GM23338 (cell line): Measurements from ENCODE around the gene APC. TPM values are rescaled to one million over a fixed set of nuclear protein-coding genes. Genes with fewer than 3 reads are reported as not detected.

Experiments used
- ATAC-seq: fragments of 200-7000 bp; cut with Tn5 transposase; 3 replicates; pipeline ENCODE4 v1.9.1; 2020
- DNase-seq: peaks from one replicate; pipeline ENCODE4 v3.0.0-alpha.2; 2015; ENCODE audit warnings: low spot score
- H2AFZ ChIP-seq: fragments of 200-600 bp; sonication (generic); 2 replicates; pipeline ENCODE4 v1.8.0; 2016; ENCODE audit warnings: antibody characterized with exemption, mild to moderate bottlenecking, moderate library complexity
- H3F3A ChIP-seq: fragments of 200-600 bp; sonication (generic); replicated peaks from 2 replicates; pipeline ENCODE4 v1.8.0; 2017; ENCODE audit warnings: antibody characterized with exemption, mixed run types, low read depth
- H3K27ac ChIP-seq: fragments of 200-600 bp; sonication (generic); 2 replicates; pipeline ENCODE4 v1.6.1; 2016; ENCODE audit warnings: low read depth
- H3K27me3 ChIP-seq: fragments of 200-600 bp; sonication (generic); 2 replicates; pipeline ENCODE4 v1.8.0; 2016; ENCODE audit warnings: mild to moderate bottlenecking, mixed run types, moderate library complexity; ENCODE audit not compliant: insufficient read depth
- H3K36me3 ChIP-seq: fragments of 200-600 bp; sonication (generic); 2 replicates; pipeline ENCODE4 v1.8.0; 2016; ENCODE audit warnings: mild to moderate bottlenecking; ENCODE audit not compliant: insufficient read depth
- H3K4me1 ChIP-seq: fragments of 200-600 bp; sonication (generic); 2 replicates; pipeline ENCODE4 v1.8.0; 2016; ENCODE audit warnings: mild to moderate bottlenecking, moderate library complexity; ENCODE audit not compliant: insufficient read depth
- H3K4me2 ChIP-seq: fragments of 200-600 bp; sonication (generic); 2 replicates; pipeline ENCODE4 v1.7.1; 2017; ENCODE audit warnings: mixed run types
- H3K4me3 ChIP-seq: fragments of 200-600 bp; sonication (generic); 2 replicates; pipeline ENCODE4 v1.6.1; 2016; ENCODE audit warnings: mixed run types
- H3K79me2 ChIP-seq: fragments of 200-600 bp; sonication (generic); replicated peaks from 2 replicates; pipeline ENCODE4 v1.8.0; 2017; ENCODE audit warnings: mild to moderate bottlenecking; ENCODE audit not compliant: insufficient read depth
- H3K9me2 ChIP-seq: fragments of 200-600 bp; sonication (generic); 2 replicates; pipeline ENCODE4 v1.8.0; 2017; ENCODE audit not compliant: insufficient read depth
- H4K20me1 ChIP-seq: fragments of 200-600 bp; sonication (generic); replicated peaks from 2 replicates; pipeline ENCODE4 v1.8.0; 2017; ENCODE audit warnings: mild to moderate bottlenecking; ENCODE audit not compliant: insufficient read depth
- H3K27ac Mint-ChIP-seq: 2 replicates; pipeline ENCODE4 v1.8.0; 2020; ENCODE audit warnings: inconsistent platforms, mild to moderate bottlenecking, moderate library complexity, mixed read lengths
- H3K27me3 Mint-ChIP-seq: 3 replicates; pipeline ENCODE4 v1.8.0; 2022; ENCODE audit warnings: low read depth, mild to moderate bottlenecking, moderate library complexity, mixed read lengths, inconsistent platforms; ENCODE audit not compliant: insufficient read depth, poor library complexity
- H3K36me3 Mint-ChIP-seq: 3 replicates; pipeline ENCODE4 v1.8.0; 2021; ENCODE audit warnings: low read depth, mild to moderate bottlenecking, inconsistent platforms, moderate library complexity, mixed read lengths
- H3K4me1 Mint-ChIP-seq: 3 replicates; pipeline ENCODE4 v1.8.0; 2020; ENCODE audit warnings: mild to moderate bottlenecking, inconsistent platforms, mixed read lengths
- H3K4me3 Mint-ChIP-seq: 3 replicates; pipeline ENCODE4 v1.8.0; 2021; ENCODE audit warnings: moderate library complexity, mild to moderate bottlenecking, inconsistent platforms, mixed read lengths
- H3K9me3 Mint-ChIP-seq: 3 replicates; pipeline ENCODE4 v1.8.0; 2020; ENCODE audit warnings: moderate library complexity, mild to moderate bottlenecking, inconsistent platforms, mixed read lengths
- CREB1 ChIP-seq: fragments of 250-450 bp; sonication (Bioruptor Pico); IDR thresholded peaks from 2 replicates; pipeline ENCODE4 v1.5.0; 2020; ENCODE audit warnings: low read depth, mild to moderate bottlenecking, moderate library complexity
- EZH2 ChIP-seq: fragments of 200-600 bp; sonication (generic); IDR thresholded peaks from one replicate; pipeline ENCODE4 v1.8.0; 2017; ENCODE audit warnings: antibody characterized with exemption, mild to moderate bottlenecking, low read depth; ENCODE audit not compliant: unreplicated experiment
- POLR2AphosphoS5 ChIP-seq: IDR thresholded peaks from 2 replicates; pipeline ENCODE4 v1.6.1; 2016; ENCODE audit warnings: antibody characterized with exemption, low read depth
- ZNF114 ChIP-seq: fragments of 250-450 bp; sonication (Bioruptor Pico); IDR thresholded peaks from 2 replicates; pipeline ENCODE4 v1.5.0; 2020; ENCODE audit warnings: mild to moderate bottlenecking, moderate library complexity
- ZNF331 ChIP-seq: fragments of 250-450 bp; sonication (Bioruptor Pico); IDR thresholded peaks from 2 replicates; pipeline ENCODE4 v1.5.0; 2020; ENCODE audit warnings: low read depth, mild to moderate bottlenecking, moderate library complexity
- polyA plus RNA-seq: library from polyadenylated mRNA; unstranded; fragments of >200 nt; fragmentation: Nextera tagmentation; extraction: Ambion mirVana; gene quantifications from 2 replicates; pipeline ENCODE4 v1.2.1, GENCODE V29; 2016
- total RNA-seq: library from RNA; depleted of rRNA; stranded (reverse); fragments of >200 nt; shearing (Covaris generic); gene quantifications from 2 replicates; pipeline ENCODE4 v1.2.3, GENCODE V29; 2014
- TF ChIP-seq, protein P1 (sequence below), 2 experiments: fragments of 200-600 bp in 1 of 2; sonication (generic) in 1 of 2; conservative IDR thresholded peaks; 2 replicates each; pipeline versions ENCODE4 v1.5.1 to v1.6.1; 2016 to 2017; ENCODE audit warnings: antibody characterized with exemption in 2 of 2, low read depth in 2 of 2, mild to moderate bottlenecking in 2 of 2, moderate library complexity in 1 of 2
- TF ChIP-seq, protein P2 (sequence below): IDR thresholded peaks from 2 replicates; pipeline ENCODE4 v1.6.1; 2016; ENCODE audit warnings: antibody characterized with exemption
- TF ChIP-seq, protein P3 (sequence below): IDR thresholded peaks from one replicate; pipeline ENCODE4 v1.6.1; 2018; ENCODE audit warnings: antibody characterized with exemption; ENCODE audit not compliant: unreplicated experiment
- TF ChIP-seq, protein P4 (sequence below): fragments of 250-450 bp; sonication (Bioruptor Pico); IDR thresholded peaks from 2 replicates; pipeline ENCODE4 v1.5.0; 2020; ENCODE audit warnings: mild to moderate bottlenecking, moderate library complexity

The APC gene
- total and polyA plus RNA-seq, 2 experiments from 2014 or later: 42.4 to 62.9 TPM

DNA sequence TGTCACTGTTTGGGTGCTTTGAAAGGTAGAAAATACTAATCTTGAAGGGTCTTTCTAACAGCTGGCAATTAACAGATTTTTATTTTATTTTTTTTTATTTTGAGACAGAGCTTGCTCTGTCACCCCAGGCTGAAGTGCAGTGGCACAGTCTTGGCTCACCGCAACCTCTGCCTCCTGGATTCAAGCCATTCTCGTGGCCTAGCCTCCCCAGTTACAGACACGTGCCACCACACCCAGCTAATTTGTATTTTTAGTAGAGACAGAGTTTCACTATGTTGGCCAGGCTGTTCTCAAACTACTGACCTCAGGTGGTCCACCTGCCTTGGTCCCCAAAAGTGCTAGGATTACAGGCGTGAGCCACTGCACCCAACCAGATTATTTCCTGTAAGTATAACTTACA lies 12.8 kb upstream of the APC start:
- no peak overlapping the region for H3K4me3 ChIP-seq
- peaks cover 4% of the 10 kb centered on the region for H3K27me3 Mint-ChIP-seq
- no peak for ATAC-seq
- H3K4me1 Mint-ChIP-seq: peaks cover 15% of the 10 kb centered on the region; the same call in 2 of the 3 replicates
- no peaks in the 10 kb centered on the region for H3F3A ChIP-seq
- peaks cover 2% of the 10 kb centered on the region; the same call in 1 of the 3 replicates for H3K9me3 Mint-ChIP-seq
- H3K27me3 ChIP-seq: no peaks in the 10 kb centered on the region
- no peaks in the 10 kb centered on the region for H3K36me3 Mint-ChIP-seq
- H3K27ac Mint-ChIP-seq: no peak overlapping the region
- H3K9me2 ChIP-seq: no peaks in the 10 kb centered on the region
- no peaks in the 10 kb centered on the region for H3K4me1 ChIP-seq
- H3K27ac ChIP-seq: no peak overlapping the region
- H2AFZ ChIP-seq: no peak overlapping the region
- H3K36me3 ChIP-seq: no peaks in the 10 kb centered on the region
- TF ChIP-seq ZNF114 (CRISPR knock-in tag) (no peak), EZH2 (no peak), ZNF331 (CRISPR knock-in tag) (no peak), POLR2AphosphoS5 (no peak), CREB1 (CRISPR knock-in tag) (no peak)
- TF ChIP-seq, protein P1, sequence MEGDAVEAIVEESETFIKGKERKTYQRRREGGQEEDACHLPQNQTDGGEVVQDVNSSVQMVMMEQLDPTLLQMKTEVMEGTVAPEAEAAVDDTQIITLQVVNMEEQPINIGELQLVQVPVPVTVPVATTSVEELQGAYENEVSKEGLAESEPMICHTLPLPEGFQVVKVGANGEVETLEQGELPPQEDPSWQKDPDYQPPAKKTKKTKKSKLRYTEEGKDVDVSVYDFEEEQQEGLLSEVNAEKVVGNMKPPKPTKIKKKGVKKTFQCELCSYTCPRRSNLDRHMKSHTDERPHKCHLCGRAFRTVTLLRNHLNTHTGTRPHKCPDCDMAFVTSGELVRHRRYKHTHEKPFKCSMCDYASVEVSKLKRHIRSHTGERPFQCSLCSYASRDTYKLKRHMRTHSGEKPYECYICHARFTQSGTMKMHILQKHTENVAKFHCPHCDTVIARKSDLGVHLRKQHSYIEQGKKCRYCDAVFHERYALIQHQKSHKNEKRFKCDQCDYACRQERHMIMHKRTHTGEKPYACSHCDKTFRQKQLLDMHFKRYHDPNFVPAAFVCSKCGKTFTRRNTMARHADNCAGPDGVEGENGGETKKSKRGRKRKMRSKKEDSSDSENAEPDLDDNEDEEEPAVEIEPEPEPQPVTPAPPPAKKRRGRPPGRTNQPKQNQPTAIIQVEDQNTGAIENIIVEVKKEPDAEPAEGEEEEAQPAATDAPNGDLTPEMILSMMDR (conservative IDR thresholded peaks at IDR 0.05; ENCODE audit: low read depth in 2 of 2): no peak
- TF ChIP-seq, protein P2, sequence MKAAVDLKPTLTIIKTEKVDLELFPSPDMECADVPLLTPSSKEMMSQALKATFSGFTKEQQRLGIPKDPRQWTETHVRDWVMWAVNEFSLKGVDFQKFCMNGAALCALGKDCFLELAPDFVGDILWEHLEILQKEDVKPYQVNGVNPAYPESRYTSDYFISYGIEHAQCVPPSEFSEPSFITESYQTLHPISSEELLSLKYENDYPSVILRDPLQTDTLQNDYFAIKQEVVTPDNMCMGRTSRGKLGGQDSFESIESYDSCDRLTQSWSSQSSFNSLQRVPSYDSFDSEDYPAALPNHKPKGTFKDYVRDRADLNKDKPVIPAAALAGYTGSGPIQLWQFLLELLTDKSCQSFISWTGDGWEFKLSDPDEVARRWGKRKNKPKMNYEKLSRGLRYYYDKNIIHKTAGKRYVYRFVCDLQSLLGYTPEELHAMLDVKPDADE: no peak
- TF ChIP-seq, protein P3, sequence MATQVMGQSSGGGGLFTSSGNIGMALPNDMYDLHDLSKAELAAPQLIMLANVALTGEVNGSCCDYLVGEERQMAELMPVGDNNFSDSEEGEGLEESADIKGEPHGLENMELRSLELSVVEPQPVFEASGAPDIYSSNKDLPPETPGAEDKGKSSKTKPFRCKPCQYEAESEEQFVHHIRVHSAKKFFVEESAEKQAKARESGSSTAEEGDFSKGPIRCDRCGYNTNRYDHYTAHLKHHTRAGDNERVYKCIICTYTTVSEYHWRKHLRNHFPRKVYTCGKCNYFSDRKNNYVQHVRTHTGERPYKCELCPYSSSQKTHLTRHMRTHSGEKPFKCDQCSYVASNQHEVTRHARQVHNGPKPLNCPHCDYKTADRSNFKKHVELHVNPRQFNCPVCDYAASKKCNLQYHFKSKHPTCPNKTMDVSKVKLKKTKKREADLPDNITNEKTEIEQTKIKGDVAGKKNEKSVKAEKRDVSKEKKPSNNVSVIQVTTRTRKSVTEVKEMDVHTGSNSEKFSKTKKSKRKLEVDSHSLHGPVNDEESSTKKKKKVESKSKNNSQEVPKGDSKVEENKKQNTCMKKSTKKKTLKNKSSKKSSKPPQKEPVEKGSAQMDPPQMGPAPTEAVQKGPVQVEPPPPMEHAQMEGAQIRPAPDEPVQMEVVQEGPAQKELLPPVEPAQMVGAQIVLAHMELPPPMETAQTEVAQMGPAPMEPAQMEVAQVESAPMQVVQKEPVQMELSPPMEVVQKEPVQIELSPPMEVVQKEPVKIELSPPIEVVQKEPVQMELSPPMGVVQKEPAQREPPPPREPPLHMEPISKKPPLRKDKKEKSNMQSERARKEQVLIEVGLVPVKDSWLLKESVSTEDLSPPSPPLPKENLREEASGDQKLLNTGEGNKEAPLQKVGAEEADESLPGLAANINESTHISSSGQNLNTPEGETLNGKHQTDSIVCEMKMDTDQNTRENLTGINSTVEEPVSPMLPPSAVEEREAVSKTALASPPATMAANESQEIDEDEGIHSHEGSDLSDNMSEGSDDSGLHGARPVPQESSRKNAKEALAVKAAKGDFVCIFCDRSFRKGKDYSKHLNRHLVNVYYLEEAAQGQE: no peak
- peaks cover 100% of the 10 kb centered on the region for H3K79me2 ChIP-seq
- no peak overlapping the region for H3K4me3 Mint-ChIP-seq
- DNase-seq: no peak
- peaks cover 5% of the 10 kb centered on the region; the same call in 1 of the 2 replicates for H4K20me1 ChIP-seq
- no peak overlapping the region for H3K4me2 ChIP-seq

DNA sequence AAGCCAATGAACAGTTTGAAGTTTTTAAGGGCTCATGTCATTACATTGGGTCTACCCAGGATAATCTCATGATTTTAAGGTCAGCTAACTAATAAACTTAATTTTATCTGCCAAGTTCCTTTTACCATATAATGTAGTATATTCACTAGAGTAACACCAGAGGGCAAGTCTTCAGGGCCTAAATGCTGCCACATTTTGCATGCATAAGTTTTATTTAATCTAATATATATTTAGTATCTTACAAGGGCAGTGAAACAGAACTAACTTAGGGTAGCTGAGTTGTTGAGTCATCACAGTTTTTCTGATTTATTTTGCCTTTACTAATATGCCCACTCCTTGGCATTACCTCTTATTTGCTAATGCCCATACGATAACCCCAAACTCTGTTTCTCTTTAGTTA lies 8.1 kb upstream of the APC start:
- Histone ChIP-seq H3K4me2 (no peak overlapping the region), H3K4me1 (peaks cover 7% of the 10 kb centered on the region; the same call in 1 of the 2 replicates), H3K27me3 (no peaks in the 10 kb centered on the region), H3K36me3 (no peaks in the 10 kb centered on the region), H3K9me2 (no peaks in the 10 kb centered on the region), H3K4me3 (no peak overlapping the region), H3F3A (no peaks in the 10 kb centered on the region), H2AFZ (no peak overlapping the region), H3K79me2 (peaks cover 95% of the 10 kb centered on the region), H3K27ac (no peak overlapping the region), H4K20me1 (no peaks in the 10 kb centered on the region)
- no peaks in the 10 kb centered on the region for H3K36me3 Mint-ChIP-seq
- peaks cover under 1% of the 10 kb centered on the region for H3K27me3 Mint-ChIP-seq
- no peak for DNase-seq
- H3K4me1 Mint-ChIP-seq: peaks cover 9% of the 10 kb centered on the region; the same call in 1 of the 3 replicates
- H3K4me3 Mint-ChIP-seq: no peak overlapping the region
- H3K27ac Mint-ChIP-seq: no peak overlapping the region
- ATAC-seq: no peak
- H3K9me3 Mint-ChIP-seq: peaks cover 2% of the 10 kb centered on the region; the same call in 1 of the 3 replicates
- TF ChIP-seq CREB1 (CRISPR knock-in tag) (no peak), EZH2 (no peak), ZNF331 (CRISPR knock-in tag) (no peak)
- TF ChIP-seq, protein P4, sequence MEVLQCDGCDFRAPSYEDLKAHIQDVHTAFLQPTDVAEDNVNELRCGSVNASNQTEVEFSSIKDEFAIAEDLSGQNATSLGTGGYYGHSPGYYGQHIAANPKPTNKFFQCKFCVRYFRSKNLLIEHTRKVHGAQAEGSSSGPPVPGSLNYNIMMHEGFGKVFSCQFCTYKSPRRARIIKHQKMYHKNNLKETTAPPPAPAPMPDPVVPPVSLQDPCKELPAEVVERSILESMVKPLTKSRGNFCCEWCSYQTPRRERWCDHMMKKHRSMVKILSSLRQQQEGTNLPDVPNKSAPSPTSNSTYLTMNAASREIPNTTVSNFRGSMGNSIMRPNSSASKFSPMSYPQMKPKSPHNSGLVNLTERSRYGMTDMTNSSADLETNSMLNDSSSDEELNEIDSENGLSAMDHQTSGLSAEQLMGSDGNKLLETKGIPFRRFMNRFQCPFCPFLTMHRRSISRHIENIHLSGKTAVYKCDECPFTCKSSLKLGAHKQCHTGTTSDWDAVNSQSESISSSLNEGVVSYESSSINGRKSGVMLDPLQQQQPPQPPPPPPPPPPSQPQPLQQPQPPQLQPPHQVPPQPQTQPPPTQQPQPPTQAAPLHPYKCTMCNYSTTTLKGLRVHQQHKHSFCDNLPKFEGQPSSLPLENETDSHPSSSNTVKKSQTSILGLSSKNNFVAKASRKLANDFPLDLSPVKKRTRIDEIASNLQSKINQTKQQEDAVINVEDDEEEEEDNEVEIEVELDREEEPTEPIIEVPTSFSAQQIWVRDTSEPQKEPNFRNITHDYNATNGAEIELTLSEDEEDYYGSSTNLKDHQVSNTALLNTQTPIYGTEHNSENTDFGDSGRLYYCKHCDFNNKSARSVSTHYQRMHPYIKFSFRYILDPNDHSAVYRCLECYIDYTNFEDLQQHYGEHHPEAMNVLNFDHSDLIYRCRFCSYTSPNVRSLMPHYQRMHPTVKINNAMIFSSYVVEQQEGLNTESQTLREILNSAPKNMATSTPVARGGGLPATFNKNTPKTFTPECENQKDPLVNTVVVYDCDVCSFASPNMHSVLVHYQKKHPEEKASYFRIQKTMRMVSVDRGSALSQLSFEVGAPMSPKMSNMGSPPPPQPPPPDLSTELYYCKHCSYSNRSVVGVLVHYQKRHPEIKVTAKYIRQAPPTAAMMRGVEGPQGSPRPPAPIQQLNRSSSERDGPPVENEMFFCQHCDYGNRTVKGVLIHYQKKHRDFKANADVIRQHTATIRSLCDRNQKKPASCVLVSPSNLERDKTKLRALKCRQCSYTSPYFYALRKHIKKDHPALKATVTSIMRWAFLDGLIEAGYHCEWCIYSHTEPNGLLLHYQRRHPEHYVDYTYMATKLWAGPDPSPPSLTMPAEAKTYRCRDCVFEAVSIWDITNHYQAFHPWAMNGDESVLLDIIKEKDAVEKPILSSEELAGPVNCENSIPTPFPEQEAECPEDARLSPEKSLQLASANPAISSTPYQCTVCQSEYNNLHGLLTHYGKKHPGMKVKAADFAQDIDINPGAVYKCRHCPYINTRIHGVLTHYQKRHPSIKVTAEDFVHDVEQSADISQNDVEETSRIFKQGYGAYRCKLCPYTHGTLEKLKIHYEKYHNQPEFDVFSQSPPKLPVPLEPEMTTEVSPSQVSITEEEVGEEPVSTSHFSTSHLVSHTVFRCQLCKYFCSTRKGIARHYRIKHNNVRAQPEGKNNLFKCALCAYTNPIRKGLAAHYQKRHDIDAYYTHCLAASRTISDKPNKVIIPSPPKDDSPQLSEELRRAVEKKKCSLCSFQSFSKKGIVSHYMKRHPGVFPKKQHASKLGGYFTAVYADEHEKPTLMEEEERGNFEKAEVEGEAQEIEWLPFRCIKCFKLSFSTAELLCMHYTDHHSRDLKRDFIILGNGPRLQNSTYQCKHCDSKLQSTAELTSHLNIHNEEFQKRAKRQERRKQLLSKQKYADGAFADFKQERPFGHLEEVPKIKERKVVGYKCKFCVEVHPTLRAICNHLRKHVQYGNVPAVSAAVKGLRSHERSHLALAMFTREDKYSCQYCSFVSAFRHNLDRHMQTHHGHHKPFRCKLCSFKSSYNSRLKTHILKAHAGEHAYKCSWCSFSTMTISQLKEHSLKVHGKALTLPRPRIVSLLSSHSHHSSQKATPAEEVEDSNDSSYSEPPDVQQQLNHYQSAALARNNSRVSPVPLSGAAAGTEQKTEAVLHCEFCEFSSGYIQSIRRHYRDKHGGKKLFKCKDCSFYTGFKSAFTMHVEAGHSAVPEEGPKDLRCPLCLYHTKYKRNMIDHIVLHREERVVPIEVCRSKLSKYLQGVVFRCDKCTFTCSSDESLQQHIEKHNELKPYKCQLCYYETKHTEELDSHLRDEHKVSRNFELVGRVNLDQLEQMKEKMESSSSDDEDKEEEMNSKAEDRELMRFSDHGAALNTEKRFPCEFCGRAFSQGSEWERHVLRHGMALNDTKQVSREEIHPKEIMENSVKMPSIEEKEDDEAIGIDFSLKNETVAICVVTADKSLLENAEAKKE (CRISPR knock-in tag): no peak
